ENCODE results near the gene TRPV4.

DNA sequence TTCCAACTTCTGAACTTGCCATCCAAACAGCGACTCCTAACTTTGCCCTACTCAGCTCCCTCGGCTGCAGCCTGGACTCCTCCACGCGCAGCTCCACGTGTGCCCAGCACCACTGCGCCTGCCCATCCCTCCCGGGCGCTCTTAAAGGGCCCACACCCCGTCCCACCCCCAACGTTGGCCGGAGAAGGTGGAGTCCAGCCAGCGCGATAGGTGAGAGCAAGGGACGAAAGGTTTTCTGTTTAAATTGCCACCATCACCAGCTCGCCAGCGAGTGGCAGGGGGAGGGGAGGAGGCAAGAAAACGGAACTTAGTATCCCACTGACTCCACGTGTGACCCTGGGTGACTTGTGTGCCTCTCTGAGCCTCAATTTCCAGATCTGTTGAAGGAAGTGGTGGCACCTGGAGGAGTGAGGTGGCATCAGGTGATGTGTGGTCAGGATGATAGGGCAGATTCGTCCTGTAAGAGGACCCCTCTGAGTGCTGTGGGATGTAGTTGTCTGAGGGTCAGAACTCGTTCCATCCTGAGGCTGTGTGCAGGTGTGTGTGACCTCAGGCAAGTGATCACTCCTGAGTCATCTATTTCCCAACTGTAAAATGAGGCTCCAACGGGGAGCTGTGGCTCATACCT is 59.7 kb downstream of the TRPV4 start:
- TF ChIP-seq ZNF431 (CRISPR knock-in tag; IDR thresholded peaks at IDR 0.05) (no peak), NCOR1 (IDR thresholded peaks at IDR 0.05) (no peak), CCNT2 (IDR thresholded peaks at IDR 0.05; ENCODE audit: borderline replicate concordance, extremely low read depth, insufficient read length, low read depth, low read length) (no peak), KLF1 (tag; IDR thresholded peaks at IDR 0.05) (no peak), NRF1 (conservative IDR thresholded peaks at IDR 0.05 in 1 of 2, IDR thresholded peaks at IDR 0.05 in 1 of 2) (no peak; a peak in 1 of 4 replicates)
- TF ChIP-seq, protein P1, sequence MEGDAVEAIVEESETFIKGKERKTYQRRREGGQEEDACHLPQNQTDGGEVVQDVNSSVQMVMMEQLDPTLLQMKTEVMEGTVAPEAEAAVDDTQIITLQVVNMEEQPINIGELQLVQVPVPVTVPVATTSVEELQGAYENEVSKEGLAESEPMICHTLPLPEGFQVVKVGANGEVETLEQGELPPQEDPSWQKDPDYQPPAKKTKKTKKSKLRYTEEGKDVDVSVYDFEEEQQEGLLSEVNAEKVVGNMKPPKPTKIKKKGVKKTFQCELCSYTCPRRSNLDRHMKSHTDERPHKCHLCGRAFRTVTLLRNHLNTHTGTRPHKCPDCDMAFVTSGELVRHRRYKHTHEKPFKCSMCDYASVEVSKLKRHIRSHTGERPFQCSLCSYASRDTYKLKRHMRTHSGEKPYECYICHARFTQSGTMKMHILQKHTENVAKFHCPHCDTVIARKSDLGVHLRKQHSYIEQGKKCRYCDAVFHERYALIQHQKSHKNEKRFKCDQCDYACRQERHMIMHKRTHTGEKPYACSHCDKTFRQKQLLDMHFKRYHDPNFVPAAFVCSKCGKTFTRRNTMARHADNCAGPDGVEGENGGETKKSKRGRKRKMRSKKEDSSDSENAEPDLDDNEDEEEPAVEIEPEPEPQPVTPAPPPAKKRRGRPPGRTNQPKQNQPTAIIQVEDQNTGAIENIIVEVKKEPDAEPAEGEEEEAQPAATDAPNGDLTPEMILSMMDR (IDR thresholded peaks at IDR 0.05 in 2 of 3, conservative IDR thresholded peaks at IDR 0.05 in 1 of 3; ENCODE audit: insufficient read depth in 2 of 3, low read depth in 1 of 3, low read length in 3 of 3) = no peak
- TF ChIP-seq, protein P2, sequence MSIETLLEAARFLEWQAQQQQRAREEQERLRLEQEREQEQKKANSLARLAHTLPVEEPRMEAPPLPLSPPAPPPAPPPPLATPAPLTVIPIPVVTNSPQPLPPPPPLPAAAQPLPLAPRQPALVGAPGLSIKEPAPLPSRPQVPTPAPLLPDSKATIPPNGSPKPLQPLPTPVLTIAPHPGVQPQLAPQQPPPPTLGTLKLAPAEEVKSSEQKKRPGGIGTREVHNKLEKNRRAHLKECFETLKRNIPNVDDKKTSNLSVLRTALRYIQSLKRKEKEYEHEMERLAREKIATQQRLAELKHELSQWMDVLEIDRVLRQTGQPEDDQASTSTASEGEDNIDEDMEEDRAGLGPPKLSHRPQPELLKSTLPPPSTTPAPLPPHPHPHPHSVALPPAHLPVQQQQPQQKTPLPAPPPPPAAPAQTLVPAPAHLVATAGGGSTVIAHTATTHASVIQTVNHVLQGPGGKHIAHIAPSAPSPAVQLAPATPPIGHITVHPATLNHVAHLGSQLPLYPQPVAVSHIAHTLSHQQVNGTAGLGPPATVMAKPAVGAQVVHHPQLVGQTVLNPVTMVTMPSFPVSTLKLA (conservative IDR thresholded peaks at IDR 0.05) = no peak
- TF ChIP-seq, protein P3, sequence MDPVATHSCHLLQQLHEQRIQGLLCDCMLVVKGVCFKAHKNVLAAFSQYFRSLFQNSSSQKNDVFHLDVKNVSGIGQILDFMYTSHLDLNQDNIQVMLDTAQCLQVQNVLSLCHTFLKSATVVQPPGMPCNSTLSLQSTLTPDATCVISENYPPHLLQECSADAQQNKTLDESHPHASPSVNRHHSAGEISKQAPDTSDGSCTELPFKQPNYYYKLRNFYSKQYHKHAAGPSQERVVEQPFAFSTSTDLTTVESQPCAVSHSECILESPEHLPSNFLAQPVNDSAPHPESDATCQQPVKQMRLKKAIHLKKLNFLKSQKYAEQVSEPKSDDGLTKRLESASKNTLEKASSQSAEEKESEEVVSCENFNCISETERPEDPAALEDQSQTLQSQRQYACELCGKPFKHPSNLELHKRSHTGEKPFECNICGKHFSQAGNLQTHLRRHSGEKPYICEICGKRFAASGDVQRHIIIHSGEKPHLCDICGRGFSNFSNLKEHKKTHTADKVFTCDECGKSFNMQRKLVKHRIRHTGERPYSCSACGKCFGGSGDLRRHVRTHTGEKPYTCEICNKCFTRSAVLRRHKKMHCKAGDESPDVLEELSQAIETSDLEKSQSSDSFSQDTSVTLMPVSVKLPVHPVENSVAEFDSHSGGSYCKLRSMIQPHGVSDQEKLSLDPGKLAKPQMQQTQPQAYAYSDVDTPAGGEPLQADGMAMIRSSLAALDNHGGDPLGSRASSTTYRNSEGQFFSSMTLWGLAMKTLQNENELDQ (CRISPR knock-in tag; IDR thresholded peaks at IDR 0.05; ENCODE audit: borderline replicate concordance) = no peak
